ENCODE measurements around the gene SLC30A1.

DNA sequence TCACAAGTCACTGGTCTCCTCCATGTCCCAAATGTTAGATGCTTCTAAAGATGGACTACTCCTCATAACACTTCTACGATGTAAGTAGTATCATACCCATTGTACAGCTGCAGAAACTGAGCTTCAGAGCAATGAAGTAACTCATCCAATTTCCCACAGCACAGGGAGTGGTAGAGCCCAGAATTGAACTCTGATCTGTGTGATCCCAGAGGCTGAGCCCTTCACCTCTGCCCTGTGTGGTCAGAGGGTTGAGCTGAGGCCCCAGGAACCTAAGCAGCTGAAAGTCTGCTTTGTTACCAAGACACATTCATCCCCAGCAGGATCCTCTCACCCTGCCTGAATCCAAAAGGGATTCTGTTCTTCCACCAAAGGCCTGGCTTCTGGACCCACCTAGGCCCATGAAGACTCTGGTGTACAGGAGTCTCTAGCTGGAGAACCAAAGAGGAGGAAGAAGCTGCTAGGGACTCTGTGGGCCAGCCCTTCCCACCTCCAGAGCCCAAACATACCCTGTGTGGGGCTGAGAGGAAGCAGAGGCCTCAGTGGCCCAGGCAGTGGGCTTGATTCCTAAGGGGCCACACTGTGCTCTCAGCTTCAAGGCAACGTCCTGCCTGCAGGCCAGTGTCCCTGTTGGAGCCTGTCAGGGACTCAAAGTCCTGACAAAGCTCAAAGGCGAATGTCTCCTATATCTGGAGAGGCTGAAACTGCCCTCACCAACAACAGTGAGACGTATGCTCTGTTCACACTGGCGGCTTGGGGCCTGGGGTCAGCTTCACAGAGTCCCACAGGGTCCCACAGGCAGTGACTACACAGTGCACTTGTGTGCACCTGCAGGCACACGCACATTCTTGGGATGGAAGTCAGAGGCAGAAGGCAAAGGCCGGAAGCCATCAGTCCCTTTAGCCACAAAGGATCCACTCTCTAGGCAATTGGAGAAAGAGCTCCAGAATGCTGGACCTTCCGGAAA, 40.4 kb upstream of the SLC30A1 start:
- TF ChIP-seq TAF1 (IDR thresholded peaks at IDR 0.05; ENCODE audit: low read depth) (no peak), REST (IDR thresholded peaks at IDR 0.05; ENCODE audit: low read depth) (no peak), RAD21 (IDR thresholded peaks at IDR 0.05; ENCODE audit: low read depth) (no peak), NFIC (IDR thresholded peaks at IDR 0.05) (no peak), YY1 (IDR thresholded peaks at IDR 0.05; ENCODE audit: low read depth) (no peak), CREB1 (IDR thresholded peaks at IDR 0.05; ENCODE audit: low read depth) (no peak), TCF12 (IDR thresholded peaks at IDR 0.05; ENCODE audit: low read depth) (no peak), FOXM1 (IDR thresholded peaks at IDR 0.05; ENCODE audit: borderline replicate concordance, low read depth) (no peak), EP300 (IDR thresholded peaks at IDR 0.05; ENCODE audit: borderline replicate concordance) (no peak), ZBTB7A (IDR thresholded peaks at IDR 0.05; ENCODE audit: low read depth) (no peak), EGR1 (IDR thresholded peaks at IDR 0.05) (no peak), CEBPB (IDR thresholded peaks at IDR 0.05) (no peak)
- TF ChIP-seq, protein P1, sequence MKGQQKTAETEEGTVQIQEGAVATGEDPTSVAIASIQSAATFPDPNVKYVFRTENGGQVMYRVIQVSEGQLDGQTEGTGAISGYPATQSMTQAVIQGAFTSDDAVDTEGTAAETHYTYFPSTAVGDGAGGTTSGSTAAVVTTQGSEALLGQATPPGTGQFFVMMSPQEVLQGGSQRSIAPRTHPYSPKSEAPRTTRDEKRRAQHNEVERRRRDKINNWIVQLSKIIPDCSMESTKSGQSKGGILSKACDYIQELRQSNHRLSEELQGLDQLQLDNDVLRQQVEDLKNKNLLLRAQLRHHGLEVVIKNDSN (IDR thresholded peaks at IDR 0.05): no peak
- TF ChIP-seq, protein P2, sequence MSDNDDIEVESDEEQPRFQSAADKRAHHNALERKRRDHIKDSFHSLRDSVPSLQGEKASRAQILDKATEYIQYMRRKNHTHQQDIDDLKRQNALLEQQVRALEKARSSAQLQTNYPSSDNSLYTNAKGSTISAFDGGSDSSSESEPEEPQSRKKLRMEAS (IDR thresholded peaks at IDR 0.05): no peak

Measured in Ishikawa (cell line).